ENCODE measurements around the gene RBCK1. TPM values are rescaled to one million over a fixed set of nuclear protein-coding genes. Genes with fewer than 3 reads are reported as not detected.
A peak's percentile ranks its signal among the peaks of the same experiment; 100 is the strongest.

RBCK1 gene
- total RNA-seq, 1 donor from 2014 or later, result 111 TPM

DNA sequence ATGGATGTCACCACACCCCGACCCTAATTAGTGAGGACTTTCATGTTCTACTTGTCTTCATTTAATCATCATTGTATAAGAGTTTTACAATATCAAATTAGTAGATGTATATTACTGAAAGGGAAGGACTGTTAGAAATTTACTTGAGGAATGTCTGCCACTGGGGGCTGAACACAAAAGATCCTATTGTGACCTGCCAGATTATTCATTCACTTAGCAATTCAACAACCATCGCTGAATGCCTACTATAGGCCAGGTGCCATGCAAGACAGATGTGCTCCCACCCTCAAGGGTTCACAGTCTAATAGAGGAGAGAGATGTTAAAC is 8.0 kb upstream of the RBCK1 start:
- DNase-seq, result no peak

DNA sequence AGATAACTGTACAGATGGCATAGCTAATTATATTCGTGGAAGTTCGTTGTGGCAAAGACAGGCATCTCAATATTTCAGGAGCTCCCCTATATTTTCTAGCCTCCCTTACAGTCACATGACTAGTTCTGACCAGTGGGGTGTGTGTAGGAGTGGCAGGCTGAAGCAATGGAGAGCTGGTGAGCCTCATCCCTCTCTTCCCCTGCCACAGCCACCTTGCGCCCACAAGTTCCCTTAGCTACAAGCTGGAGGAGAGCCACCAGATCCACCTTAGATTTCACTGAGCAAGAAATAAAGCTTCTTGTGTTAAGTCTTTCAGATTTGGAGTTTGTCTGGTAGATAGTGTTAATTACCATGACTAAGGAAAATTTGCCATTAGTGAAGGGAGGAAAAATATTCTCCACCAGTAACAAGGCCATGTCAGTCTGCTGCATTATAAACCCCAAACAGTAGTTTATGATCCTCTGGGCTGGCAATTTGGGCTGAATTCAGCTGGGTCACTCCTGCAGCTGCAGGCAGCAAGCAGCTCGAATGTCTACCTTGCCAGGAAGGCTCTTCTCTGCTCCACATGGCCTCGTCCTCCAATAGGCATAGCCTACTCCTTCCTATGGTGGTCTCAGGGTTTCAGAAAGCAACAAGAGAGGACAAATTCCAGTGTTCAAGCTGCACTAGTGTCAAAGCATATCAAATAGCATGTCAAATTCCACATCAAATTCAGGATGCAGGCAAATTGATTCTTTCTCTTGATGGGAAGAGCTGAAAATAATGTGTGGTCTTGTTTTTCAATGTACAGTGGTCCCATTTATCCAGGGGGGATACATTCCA is 7.4 kb upstream of the RBCK1 start:
- no peak for DNase-seq

DNA sequence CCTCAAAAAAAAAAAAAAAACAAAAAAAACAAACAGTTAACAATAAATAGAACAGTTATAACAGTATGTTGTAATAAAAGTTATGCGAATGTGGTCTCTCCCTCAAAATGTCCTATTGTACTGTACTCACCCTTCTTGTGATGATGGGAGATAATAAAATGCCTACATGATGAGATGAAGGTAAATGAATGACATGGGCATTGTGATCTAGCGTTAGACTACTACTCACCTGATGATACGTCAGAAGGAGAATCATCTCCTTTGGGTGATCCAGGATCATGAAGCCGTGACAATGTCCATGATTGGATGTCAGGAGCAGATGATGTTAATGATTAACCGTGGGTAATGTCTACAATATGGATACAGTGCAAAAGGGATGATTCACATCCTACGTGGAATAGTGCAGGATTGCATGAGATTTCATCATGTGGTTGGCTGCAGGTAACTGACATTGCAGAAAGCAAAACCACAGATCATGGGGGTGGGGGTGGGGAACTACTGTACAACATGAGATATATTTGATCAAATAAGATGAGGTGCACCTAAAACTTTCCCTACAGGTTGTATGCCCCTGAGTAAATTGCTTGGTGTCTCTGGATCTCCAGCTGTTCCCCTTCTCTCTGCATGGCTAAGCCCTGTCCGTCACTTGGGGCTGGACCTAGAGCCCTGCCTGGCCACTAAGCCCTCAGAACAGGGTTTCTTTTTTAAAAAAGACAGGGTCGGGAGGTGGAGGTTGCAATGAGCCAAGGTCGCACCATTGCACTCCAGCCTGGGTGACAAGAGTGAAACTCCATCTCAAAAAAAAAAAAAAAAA is 6.2 kb upstream of the RBCK1 start:
- DNase-seq, result no peak

DNA sequence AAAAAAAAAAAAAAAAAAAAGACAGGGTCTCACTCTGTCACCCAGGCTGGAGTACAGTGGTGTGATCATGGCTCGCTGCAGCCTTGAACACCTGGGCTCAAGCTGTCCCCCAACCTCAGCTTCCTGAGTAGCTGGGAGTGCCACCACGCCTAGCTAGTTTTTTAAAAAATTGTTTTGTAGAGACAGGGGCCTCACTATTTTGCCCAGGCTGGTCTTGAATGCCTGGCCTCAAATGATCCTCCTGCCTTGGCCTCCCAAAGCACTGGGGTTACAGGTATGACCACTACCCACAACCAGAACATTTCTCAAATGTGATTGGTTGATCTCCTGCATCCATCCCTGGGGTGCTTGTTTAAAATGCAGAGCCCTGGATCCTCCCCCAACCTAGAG is 5.6 kb upstream of the RBCK1 start:
- no peak for DNase-seq

DNA sequence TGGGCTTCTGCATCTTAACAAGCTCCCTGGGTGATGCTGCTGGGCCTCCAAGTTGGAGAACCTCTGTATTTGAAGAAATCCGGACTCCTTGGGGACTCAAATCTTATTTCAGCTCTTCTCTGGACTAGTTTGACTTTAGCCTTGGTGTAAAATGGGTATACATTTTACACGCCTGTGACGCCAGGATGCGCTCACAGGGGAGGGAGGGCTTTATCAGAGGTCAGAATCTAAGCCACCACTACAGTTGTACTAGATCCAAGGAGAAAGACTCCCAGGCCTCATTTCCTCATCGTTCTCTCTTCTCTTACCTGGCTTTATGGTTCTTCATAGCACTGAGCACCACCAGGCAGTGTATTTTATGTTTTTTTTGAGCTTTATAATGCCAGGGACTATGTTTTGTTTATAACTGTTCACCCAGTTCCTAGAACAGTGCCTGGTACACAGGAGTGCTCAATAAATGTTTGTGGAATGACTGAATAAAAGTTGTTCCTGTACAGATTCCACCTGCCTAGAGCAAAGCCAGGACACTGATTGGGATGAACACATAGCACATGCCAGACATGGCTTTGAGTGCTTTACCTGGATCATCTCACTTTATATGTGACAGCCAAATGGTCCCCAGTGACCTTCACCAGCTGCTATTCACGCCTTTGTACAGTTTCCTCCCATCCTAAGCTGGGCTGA is 5.1 kb upstream of the RBCK1 start:
- DNase-seq, result no peak

DNA sequence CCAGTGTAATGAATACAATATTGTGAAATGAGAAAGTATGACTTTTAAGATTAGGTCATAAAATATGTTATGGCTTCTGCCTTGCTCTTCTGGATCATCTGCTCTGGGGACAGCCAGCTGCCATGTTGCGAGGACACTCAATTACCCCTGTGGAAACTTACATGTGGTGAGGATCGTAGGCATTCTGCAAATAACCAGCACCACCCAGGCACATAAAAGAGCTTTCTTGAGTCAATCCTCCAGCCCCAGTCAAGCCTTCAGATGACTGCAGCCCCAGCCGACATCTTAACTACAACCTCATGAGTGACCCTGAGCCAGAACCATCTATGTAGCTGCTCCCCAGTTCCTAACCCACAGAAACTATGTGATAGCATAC is 4.5 kb upstream of the RBCK1 start:
- no peak for DNase-seq

DNA sequence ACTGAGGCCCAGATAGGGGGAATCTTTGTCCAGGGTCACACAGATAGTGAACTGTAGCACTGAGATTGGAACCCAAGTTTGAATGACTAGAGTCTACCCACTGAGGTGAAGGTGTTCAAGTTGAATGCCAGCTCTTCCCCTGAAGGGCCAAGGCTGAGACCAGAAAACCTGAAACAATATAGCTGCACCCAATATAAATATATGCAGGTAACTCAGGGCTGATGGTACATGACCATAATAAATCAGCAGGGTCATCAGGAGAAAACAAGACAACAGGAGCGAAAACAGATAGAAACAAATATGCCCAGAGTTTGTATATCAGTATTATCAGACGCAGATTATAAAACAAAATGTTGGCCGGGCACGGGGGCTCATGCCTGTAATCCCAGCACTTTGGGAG is 4.0 kb upstream of the RBCK1 start:
- DNase-seq, result no peak

DNA sequence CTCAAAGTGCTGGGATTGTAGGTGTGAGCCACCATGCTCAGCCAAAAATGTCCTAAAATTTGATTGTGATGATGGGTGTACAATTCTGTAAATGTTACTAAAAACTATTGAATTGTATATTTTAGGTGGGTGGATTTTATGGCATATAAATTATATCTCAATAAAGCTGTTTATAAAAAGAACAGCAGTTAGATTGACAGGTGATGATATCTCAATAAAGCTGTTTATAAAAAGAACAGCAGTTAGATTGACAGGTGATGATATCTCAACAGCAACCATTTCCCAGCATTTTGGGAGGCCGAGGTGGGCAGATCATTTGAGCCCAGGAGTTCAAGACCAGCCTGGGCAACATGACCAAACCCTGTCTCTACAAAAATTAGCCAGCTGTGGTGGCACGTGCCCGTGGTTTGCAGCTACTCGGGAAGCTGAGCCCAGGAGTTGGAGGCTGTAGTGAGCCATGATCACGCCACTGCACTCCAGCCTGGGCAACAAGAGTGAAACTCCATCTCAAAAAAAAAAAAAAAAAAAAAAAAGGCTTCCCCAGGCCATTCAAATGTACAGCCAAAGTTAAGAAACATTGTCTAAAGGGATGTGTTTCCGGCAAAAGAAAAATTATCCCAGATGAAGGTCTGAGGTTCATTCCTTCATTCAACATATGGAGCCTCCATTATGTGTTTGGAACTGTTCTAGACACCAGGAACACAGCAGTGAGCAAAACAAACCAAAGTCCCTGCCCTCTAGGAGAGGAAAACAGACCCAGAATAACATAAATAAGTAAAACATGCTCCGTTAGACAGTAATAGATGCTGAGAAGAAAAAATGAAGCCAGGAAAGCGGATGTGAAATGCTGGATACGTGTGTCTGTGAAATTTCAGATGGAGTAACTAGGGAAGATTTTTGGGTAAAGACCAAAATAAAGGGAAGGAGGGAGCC is 1.6 kb upstream of the RBCK1 start:
- no peak for DNase-seq

DNA sequence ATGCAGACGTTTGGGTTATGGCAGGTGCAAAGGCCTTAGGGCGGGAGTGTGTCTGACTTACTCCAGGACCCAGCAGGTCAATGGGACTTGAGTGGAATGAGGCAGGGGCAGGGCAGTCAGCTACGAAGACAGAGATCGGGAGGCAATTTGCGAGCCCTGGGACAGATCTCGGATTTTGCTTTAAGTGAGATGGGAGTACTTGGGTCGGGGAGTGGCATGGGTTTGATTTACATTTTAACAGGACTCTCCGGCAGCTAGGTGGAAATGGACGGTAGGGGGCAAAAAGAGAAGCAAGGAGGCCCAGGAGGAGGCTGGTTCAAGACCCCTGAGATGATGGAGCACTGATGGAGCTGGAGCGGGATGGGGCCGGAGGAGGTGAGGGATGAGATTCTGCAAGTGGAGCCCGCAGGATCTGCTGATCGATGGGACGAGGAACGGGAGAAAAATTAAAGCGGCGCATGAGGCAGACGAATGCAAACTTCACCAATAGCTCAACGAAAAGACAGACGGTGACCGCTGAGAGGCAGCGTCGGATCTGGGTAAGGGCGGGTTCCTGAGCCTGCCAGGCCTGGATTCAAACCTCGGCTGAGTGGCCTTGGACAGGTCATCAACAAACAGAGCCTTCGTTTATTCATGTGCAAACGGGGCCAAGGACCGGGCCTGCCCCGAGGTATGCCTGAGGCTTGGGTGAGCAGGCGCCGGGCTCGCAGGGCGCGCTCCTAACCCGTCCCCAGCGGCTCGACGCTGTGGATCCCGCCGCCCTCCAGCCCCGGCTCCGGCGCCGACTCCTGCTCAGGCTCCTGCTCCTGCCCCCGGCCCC is 756 bp upstream of the RBCK1 start:
- peak; percentile 77 for DNase-seq

DNA sequence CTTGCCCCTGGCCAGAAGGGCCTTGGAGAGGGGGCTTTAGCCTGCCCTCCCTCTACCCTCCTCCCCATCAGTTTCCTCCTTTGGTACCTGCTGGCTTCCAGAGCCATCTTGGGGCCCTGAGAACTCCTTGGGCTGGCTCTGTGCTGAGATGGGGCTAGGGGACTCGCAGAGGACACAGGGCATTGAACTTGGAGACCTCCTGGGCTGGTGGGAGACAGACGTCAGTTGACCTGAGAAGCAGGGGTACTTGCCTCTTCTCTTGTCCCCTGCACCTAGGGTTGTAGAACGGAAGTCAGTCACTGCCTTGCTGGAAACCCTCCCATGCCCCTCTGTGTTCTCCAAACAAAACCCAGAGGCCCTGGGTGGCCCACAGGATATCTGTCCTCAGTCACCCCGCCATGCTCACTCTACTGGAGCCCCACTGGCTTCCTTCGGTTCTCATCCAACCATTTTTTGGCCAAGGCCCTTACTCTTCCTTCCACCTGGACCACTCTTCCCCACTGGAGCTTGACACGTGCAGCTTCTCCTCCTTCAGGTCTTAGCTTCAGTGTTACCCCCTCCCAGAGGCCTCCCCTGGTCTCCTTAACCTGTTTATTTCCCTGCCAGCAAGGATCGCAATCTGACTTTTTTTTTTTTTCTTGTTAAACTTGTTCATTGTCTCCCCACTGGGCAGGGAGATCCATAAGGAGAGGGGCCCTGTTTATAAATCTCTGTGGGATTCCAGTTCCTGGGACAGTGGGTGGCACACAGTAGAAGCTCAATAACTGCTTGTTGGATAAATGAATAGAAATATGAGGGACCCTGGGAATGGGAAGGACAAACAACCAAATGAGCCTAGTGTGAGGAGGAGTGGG is 971 bp downstream of the RBCK1 start:
- DNase-seq, result peak; percentile 15

DNA sequence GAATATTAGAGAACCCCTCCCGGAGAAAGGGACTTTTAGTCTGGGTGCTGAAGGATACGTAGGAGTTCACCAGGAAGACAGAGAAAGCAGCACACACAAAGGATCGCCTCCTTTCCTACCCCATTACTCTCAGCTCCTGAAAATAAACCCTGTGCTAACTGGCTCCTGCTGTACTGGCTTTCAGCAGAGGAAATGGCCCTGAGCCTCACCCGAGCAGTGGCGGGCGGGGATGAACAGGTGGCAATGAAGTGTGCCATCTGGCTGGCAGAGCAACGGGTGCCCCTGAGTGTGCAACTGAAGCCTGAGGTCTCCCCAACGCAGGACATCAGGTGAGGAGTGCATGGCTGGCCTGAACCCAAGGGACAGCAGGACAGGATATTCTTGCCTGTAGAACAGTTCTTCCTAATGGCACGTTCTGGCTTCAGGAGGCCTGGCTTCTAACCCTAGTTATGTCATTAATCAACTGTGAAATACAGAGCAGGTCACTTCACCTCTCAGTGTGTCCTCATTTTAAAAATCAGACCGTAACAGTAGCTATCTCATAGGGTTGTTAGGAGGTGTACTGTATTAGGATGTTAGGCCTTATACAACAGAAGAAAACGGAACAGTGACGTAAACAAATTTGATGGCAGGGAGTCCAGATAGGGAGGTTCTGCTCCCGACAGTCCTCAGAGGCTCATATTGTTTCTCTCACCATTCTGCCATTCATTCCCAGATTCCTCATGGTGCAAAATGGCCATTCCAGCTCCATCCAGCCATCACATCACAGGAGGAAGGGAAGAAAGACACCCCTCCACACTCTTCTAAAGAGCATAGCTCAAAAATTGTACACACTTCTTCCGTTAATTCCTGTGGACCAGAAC is 1.8 kb downstream of the RBCK1 start:
- DNase-seq, result no peak

DNA sequence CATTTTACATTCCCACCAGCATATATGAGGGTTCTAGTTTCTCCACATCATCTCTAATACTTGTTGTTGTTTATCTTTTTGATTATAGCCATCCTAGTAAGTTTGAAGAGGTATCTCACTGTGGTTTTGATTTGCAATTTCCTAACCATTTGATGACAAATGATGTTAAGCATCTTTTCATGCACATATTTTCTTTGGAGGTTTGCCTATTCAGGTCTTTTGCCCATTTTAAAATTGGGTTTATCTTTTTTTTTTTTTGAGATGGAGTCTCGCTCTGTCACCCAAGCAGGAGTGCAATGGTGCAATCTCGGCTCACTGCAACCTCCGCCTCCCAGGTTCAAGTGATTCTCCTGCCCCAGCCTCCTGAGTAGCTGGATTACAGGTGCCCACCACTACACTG is 4.0 kb downstream of the RBCK1 start:
- no peak for DNase-seq

DNA sequence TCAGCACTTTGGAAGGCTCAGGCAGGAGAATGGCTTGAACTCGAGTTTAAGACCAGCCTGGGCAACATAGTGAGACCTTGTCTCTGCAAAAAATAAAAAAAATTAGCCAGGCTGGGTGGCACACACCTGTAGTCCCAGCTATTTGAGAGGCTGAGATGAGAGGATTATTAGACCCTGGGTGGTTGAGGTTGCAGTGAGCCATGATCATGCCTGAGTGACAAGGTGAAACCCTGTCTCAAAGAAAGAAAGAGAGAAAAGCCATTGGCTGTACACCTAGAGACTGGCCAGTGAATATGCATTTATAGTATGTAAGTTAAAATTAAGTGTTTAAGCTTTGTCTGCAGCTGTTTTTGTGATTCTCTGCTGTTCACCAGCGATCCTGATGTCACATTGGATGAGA is 6.1 kb downstream of the RBCK1 start:
- DNase-seq, result no peak

DNA sequence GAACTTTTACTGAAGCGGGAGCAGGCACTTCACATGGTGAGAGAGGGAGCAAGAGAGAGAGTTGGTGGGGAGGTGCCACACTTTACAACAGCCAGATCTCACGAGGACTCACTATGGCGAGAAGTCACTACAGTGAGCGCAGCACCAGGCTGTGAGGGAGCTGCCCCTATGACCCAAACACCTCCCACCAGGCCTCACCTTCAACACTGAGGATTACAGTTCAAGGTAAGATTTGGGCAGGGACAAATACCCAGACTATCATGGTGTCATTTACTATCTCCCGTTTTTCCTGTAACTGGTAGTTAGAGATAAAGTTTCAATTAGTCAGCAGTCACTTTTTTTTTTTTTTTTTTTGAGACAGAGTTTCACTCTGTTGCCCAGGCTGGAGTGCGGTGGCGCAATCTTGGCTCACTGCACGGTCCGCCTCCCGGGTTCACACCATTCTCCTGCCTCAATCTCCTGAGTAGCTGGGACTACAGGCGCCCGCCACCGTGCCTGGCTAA is 7.8 kb downstream of the RBCK1 start:
- DNase-seq, result no peak

DNA sequence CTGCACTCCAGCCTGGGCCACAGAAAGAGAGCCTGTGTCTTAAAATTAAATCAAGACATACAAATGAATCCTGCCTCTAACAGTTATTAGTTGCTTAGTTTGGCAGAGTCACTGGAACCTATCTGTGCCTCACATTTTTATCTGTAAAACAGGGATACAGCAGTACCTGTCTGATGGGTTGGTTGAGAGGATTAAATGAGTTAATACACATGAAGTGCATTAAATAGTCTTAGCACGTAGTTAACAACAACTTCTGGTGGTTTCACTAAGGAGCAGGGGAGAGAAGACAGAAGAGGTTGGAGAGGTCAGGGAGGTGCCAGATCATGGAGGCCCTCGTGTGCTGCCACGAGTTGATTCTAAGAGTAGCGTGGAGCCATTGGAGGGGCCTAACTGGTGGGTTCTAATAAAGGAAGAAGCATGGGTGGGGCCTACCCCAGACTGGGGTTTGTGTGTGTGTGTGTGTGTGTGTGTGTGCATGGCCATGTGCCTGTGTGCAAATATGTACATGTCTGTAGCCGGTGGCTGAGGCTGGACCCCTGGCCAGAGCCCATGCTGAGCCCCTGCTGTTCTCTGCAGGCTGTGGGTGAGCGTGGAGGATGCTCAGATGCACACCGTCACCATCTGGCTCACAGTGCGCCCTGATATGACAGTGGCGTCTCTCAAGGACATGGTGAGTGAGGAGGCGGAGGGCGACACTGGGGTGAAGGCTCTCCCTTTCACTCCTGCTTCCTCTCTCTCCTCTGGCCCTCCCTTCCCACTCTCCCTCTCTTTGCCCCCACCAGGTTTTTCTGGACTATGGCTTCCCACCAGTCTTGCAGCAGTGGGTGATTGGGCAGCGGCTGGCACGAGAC is 9.1 kb downstream of the RBCK1 start:
- DNase-seq, result no peak

DNA sequence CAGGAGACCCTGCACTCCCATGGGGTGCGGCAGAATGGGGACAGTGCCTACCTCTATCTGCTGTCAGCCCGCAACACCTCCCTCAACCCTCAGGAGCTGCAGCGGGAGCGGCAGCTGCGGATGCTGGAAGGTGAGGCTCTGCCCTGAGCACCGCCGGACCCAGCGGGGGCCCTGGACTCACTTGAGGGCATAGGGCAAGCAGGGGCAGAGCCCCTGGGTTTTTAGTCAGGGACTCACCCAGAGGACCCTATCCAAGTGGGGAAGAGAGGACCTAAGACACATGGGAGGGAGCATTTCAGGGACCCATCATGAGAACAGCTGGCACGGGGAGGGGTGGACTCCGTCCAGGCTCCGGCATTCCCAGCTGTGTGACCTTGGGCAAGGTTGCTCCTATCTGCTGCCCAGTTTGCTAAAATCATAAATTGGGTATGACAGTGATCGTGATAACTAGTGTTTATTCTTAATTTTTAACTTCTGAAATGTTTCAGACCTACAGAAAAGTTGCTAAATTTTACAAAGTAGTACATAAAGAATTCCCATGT is 9.8 kb downstream of the RBCK1 start:
- DNase-seq, result no peak

DNA sequence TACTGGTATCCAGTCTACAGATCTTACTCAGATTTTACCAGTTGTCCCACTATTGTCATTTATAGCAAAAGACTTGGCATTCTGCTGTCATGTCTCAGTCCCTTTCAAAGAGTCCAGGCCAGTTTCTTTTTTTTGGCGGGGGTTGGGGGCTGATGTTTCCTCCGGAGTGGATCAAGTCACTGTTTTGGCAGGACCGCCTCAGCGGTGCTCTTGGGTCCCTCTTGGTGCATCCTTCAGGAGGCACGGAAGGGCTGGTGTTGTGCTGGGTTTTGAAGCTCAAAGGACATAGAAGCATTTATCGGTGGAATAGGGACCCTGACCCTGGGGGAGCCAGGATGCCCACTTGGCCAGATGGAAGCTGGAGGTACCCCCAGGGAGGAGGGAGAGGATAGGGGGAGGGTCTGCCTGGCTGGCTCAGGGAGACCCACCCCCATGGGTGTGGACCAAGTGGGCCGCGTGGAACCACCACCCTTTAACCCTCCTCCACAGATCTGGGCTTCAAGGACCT is 10.8 kb downstream of the RBCK1 start:
- no peak for DNase-seq

All from dermis blood vessel endothelial cell (primary cell).